ENCODE measurements around the gene MAP6.
A peak's percentile ranks its signal among the peaks of the same experiment; 100 is the strongest.
"Not testable (repeated sequence)": the region's sequence is repeated elsewhere in the genome, so short reads cannot be mapped to it uniquely, and the experiment has no call there.

The MAP6 gene

DNA sequence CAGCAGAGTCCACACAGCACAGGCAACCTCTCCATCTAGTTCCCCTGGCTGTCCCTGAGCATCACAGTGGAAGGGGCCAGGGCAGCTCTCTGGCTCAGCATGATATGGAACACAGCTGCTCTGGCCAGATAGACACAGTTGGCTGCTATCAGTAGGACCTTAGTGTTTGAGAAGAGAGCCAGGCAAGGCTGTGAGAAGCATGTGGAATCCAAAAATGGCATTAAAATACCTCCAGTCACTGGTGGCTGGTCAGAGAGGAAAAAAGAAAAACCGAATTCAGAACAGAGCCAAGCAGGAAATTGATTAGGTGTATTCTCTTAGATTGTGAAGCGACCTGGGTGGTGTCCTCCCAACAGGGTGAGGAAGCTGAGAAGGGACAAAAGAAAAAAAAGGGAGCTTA lies 78.9 kb downstream of the MAP6 start:
- DNase-seq: no peak

DNA sequence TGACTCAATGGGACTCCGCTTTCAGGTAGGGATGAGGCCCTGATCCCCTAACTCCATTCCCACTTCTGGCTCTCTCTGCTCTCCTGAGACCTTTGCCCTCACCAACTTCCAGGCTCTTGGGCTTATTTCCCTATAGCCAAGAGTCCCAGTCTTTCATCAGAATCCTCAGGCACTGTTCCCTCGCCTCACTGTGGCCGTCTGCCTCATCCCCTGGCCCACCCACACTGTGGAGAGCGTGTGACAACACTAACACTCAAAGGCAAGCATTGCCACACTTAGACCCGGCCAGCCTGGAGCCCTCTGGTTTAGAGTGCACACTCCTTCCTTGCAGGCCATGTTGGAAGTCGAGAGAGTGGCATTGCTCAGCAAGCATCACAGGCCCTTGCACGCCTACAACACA lies 79.8 kb downstream of the MAP6 start:
- DNase-seq: no peak

DNA sequence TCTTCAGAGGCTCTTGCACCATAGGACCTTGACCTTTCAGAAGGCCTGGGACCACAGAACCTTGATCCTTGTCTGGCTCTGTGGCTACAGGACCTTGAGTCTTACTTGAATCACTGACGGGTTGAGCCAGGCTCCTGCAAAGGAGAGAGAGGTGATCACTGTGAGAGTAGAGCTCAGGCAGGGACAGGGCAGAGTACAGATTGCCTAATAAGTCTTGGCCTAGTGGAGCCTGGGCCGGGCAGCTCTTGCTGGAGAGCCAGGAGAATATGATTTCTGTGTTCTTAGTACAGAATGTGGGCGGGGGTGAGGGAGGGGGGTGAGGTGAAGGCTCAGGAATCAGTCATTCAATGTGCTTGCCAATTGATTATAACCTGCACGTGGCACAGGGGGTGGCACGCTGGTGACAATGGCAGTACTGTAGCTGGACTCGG lies 80.8 kb downstream of the MAP6 start:
- DNase-seq: no peak

DNA sequence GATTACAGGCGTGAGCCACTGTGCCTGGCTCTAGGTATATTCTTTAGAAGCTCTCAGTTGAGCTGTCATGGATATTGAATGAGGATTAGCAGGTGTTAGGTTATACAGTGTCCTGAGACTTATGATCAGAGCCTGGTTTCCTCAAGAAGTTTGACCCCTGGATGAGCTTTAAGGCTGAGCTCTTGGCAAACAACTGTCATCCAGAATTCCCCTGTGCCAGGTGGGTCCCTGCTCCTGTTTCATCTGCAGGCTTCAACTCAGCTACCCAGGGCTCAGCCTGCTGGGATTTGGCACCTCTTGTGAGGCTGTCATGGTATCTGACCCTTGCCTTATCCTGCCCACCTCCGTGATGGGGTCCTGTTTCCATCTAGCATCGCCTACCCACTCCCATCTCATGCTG lies 82.4 kb downstream of the MAP6 start:
- no peak for DNase-seq

DNA sequence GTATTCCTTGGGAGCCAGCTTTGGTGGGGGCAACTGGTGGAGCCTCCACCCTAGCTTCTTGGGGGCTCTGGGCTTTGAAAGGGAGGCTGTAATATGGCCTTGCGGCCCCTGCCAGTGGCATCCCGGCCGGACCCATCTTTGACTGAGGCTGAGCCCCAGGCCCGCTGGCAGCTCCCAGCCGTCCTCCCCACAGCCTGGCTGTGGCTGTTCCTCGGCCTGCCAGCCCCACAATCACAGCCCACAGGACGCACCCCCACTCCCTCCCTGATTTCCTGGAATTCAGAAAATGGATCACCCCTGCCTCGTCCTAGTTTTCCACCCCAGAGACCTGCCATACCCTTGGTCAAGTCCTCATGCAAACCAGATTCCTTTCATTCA lies 83.6 kb downstream of the MAP6 start:
- no peak for DNase-seq

DNA sequence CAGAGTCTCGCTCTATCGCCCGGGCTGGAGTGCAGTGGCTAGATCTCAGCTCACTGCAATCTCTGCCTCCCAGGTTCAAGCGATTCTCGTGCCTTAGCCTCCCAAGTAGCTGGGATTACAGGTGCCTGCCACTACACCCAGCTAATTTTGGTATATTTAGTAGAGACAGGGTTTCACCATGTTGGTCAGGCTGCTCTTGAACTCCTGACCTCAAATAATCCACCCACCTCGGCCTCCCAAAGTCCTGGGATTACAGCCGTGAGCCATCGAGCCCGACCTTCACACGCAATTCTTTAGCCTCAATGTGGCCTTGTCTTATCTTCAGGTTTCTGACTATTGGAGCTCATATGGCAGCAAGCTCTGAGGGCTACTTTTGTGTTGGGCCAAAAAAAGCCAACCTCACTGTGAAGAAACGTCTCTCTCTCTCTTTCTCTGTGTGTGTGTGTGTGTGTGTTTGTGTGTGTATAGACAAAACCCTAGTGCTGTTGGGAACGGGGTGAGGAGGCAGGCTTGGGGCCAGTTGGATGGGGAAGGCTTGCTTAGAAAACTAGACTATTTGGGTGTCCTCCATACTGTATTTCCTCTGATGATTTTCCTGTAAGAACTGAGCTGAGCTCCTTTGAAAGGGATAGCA lies 84.1 kb downstream of the MAP6 start:
- DNase-seq: not testable (repeated sequence)

DNA sequence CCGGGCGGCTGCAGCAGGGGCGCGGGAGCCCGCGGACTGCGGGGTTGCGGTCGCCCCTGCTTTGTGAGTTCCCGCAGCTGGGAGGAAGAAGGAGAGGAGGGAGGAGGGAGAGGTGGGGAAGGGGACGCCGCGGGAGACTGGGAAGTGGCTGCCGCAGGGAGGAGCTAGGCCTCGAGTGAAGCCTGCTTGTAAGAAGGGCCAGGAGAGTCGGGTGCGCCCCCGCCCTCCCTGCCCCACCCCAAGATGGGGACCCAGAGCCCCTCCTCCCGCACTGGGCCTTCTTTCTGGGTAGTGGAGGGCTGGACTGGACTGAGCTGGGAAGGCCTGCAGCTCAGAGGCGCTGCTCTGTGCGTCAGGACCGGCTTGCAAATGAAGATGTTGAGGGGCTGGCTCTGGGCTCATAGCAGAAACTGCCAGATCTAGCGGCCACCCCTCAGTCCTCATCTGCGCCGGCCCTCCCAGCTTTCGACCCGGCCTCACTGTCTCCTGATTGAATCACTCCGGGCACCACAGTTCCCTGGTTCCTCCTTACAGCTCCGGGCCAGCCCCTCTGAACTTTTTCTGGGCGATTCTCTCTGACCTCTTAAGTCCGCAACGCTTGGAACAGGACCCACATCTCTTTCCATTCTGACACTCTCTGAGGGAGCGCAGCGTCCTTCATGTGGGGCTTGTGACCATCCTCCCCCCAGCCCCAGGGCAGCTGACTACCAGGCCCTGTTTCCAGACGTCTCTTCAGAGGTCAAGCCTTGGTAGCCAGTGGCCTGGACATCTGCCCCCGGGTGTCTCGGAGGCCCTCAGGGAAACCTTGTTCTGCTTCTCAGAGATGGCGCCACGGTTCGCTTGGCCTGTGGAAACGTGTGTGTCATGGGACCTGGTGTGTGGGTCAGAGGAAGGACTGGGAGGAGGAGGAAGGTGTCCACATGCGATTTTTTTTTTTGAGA lies 84.8 kb downstream of the MAP6 start:
- DNase-seq: peak; percentile 22 to 32

DNA sequence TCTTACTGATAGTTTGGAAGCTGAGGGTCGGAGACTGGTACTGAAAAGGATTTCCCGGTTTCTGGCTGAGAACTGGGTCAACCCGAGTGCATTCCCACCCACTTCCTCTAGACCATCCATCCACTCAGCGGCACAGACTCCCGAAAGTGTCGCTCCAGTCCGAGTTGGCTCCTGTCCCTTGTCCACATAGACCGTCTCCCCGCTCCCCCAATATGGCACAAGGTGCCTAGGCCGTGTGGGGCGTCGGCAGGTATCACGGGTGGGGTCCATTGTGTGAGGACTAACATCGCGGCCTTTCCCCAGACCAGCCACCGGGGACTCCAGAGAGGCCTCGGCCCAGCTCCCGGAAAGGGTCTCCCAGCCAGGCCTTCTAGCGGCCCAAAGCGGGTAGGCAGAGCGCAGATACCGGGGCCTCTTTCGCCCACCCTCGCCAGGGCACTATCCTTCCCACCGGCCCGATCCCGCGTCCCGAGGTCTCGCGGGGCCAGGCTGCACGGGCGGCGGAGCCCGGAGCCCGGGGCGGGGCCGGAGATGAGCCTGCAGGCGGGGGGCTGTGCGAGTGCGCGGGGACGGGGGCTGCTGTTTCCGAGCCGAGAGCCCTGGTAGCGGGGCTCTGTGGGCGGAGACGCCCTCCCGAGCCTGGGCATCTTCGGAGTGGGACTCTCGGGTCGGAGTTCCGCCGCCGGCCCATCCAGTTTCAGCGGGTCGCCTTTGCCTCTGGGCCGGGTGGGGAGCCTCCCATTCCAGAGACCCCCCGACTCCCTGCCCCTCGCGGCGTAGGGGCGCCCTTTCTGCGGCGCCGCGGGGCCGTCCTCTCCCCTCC lies 85.7 kb downstream of the MAP6 start:
- peak; percentile 69 to 80 for DNase-seq

DNA sequence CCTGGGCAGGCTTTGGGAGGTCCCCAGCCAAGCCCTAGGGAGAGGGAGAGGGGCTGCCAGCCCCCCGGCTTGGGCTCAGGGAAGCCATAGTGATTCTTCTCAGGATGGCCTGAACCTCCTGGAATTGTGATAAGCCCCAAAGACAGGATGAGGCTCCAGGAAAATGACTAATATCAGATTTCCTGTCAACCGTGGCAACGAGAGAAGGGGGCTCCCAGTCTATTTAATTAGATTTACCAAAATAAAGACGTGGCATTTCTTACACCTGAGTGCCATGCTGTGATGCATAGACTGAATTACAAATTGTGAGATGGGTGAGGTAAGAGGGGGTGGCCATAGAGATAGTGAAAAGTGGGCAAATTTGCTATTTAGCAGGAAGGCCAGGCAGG lies 86.3 kb downstream of the MAP6 start:
- DNase-seq: no peak

DNA sequence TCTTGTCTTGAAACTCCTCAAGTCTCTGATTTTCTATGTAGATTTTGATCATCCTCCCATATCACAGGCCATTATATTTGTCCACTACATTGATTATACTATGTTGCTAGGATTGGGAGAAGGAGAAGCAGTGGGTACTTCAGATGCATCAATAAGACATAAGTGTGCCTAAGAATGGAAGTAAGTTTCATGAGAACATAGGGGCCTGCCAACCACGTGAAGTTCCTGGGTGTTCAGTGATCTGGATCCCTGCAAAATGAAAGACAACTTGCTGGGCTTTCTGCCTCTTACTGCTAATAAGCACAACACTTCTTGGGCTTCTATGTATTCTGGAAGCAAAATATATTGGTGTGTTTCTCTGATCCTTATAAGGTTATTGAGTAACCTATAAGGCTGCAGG lies 89.0 kb downstream of the MAP6 start:
- no peak for DNase-seq

DNA sequence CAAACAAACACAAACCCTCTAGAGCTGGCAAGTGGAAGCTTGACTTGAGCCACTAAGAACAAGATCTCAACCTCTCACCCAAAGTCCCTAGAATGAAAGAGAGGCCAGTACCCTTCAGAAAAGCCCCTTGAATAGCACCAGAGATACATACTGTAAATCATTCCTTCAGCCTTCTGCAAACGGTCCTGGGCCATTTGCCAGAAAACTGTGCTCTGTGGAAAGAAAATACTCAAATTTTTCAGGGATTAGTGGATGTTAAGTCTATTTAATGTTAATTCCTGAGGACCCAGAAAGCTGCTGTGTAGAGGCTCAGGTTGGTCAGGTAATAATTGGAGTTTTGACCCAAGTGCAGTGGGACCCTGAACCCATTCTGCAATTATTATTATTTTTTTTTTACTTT lies 89.9 kb downstream of the MAP6 start:
- DNase-seq: no peak

DNA sequence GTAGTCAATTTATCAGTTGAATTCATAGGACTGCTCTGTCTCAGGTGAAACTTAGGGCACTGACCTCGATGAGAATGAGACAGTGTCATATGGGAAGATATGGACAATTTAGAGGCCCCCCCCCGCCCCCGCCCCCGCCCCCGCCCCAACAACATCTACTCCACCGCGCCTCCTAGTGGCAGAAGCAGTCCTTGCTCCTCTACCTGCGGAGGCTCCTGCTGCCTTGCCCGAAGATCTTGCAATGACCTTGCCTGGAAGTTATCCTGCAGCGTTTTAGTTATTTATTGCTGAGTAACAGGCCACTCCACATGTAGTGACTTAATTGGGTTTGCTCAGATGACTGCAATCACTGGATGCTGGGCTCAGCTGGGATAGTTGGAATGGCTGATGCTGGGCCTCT lies 91.6 kb downstream of the MAP6 start:
- peak; percentile 71 for DNase-seq

DNA sequence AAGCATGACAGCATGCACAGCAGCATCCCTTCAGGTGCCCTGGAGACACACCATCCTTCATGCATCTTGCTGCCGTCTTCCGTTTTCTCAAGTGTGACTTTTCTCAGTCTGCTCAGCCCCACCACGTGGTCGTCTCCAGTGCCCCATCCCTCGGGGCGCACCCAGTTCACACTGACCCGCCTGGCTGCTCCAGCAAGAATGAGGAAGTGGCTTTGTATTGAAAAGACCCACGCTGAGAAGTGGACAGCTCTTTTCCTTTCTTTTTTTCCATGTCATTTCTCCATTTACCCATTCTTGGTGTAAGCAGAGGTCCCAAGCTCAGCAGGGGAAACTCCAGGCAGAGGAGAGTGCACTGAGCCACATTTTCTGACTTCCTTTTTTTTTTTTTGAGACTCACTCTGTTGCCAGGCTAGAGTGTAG lies 92.3 kb downstream of the MAP6 start:
- DNase-seq: no peak

DNA sequence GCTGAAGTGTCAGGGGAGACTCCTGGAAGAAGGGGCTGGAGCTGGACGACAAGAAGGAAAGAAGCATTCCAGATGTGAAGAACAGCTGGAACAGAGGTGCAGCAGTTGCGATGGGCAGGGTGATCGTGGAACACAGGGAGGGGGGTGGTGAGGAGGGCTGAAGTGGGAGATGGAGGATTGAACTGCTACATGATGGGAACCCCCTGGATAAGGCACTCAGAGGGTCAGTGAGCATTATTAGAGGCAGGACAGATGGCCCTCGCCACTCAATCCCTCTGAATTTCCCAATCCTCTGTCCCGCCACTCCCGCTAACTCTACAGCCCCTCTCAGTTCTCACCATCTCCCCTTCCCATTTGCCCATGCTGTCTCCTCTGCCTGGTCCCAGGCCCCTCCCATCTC lies 92.8 kb downstream of the MAP6 start:
- DNase-seq: no peak

DNA sequence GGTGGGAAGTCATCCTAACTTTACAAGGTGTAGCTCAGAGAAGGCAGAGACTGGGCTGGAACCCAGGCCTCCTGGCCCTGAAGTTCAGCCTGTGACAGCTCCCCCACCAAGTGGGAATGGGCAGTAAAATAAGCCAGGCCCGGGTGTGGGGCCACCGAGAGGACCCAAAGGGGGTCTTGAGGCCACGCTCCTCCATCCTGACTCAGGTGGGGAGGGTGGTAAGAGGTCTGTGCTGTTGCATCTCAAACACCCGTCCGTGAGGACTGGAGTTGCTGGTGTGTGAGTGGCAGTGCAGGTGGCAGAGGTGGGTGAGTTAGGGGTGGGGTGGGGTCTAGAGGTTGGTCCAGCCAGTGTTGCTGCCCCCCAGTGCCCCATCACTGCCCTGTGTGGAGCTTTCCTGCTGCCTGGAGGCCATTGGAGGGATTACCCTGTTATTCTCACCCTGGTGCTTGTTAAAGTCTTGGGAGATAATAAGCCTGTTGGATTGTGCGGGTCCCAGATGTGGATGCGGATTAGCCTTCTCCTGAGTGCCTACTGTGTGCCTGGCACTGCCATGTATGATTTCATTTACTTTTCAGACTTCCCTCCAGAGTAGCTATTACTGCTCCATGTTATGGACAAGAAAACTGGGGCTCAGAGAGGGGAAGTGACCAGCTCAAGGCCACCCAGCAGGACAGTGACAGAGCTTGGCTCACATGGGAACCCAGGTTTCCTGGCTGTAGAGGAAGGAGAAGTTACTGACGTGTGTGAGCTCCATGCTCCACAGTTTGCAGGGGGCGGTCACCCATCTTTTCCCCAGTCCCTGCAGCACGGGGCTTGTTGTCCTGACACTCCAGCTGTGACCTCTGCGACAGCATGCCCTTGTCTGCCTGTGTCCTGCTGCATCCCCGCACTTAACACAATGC lies 93.9 kb downstream of the MAP6 start:
- DNase-seq: no peak

DNA sequence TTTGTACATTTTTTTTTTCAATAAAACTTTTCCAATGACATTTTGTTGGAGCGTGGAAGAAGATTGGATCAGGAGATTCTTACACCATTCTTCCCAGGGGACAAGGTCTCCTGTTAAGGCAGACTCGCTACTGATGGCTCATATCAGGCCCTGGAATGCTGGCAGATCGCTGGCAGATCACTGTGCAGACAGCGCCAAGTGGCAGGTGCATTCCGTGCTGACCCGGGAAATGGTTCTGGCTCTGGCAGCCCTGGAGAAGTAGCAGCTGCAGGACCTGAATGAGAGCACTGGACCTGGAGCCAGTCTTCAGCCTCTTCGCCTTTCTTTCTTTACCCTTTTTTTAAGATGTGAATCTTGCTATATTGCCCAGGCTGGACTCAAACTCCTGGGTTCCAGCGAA lies 96.1 kb downstream of the MAP6 start:
- DNase-seq: no peak

DNA sequence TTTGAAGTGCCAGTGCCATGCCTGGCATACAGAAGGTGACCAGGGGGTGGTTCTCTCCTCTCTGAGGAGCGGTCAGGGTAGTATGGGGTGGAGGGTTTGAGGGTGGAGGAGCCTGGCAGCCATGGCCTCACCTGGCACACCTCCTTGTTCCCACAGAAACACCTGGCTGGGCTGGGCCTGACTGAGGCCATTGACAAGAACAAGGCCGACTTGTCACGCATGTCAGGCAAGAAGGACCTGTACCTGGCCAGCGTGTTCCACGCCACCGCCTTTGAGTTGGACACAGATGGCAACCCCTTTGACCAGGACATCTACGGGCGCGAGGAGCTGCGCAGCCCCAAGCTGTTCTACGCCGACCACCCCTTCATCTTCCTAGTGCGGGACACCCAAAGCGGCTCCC lies 97.2 kb downstream of the MAP6 start:
- DNase-seq: no peak

DNA sequence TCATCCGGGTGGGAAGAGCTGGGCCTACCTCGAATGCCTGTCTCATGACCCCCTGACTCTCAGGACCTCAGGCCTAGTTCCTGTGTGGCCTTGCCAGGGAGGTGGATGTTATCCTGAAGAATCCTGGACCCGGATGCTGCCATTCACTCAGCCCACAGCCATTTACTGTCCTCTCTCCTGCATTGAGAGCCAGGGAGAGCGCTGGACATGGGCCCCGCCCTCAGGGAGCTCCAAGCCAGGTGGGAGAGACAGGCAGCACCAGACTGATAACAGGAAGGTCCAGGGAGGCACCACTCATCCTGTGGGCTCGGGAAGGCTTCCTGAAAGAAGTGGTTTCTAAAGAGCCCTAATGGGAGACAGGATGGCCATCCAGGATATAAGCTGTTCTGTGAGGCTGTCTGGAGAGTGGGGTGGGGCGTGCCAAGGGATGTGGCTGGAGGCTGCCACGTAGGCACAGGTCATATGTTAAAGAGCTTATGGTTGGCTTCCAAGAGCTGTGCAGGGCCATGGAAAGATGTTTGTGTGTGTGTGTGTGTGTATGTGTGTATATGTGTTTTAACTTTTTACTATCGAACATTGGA lies 98.2 kb downstream of the MAP6 start:
- no peak for DNase-seq

DNA sequence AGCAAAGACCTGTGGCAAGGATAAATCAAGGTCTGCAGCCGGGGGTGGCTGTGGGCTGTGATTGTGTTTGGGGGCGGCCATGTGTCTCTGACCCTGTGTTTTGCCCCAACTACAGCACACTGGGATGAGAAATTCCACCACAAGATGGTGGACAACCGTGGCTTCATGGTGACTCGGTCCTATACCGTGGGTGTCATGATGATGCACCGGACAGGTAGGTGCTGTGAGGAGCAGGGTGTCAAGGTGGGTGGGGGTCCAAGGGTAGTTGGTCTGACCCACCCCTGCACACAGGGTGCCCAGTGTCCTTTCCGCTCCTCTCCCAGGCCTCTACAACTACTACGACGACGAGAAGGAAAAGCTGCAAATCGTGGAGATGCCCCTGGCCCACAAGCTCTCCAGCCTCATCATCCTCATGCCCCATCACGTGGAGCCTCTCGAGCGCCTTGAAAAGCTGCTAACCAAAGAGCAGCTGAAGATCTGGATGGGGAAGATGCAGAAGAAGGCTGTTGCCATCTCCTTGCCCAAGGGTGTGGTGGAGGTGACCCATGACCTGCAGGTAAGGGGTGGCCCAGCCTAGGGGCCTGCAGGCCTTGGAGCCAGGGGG lies 100.1 kb downstream of the MAP6 start:
- no peak for DNase-seq

DNA sequence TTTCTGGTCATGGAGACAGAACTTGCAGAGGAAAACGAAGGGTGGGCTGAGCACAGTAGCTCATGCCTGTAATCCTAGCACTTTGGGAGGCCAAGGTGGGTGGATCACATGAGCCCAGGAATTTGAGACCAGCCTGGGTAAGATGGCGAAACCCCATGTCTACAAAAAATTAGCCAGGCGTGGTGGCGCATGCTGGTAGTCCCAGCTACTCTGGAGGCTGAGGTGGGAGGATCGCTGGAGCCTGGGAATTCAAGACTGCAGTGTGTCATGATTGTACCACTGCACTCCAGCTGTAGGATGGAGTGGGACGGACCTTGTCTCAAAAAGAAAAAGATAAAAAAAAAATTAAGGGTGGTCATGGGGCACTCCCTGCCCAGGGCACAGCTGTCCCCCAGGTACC lies 100.9 kb downstream of the MAP6 start:
- no peak for DNase-seq

DNA sequence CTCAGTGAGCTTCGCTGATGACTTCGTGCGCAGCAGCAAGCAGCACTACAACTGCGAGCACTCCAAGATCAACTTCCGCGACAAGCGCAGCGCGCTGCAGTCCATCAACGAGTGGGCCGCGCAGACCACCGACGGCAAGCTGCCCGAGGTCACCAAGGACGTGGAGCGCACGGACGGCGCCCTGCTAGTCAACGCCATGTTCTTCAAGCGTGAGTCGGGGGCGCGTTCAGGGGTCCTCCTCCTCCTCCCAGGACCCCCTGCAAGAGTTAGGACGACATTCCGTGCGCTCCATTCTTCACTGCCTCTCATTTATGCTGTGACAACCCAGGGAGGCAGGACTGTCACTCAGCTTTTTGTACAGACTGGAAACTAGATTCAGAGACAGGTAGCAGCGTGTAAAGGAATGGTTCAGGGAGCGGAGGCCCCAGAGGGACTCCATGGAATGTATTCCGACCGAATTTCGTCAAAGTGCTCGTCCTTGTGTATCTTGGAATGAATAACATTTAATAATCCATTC lies 102.0 kb downstream of the MAP6 start:
- DNase-seq: no peak

Measured in activated T-cell treated with anti-CD3 and anti-CD28 coated beads, Interleukin-2, amount 50 U/mL, for 48 hours (primary cell).